Suprapubic skin (tissue), 4 donors: ENCODE data around the gene STARD13.

ENCODE experiments used
- POLR2A ChIP-seq, 2 donors: fragments of 450-650 bp; IDR thresholded peaks; one replicate each; pipeline ENCODE4 v1.6.1; 2017; ENCODE audit warnings: antibody characterized with exemption in 2 of 2, mild to moderate bottlenecking in 2 of 2, moderate library complexity in 2 of 2
- POLR2AphosphoS5 ChIP-seq, 3 donors: sonication (generic); formaldehyde crosslinking; IDR thresholded peaks; one replicate each; pipeline ENCODE4 v1.6.1; 2017; ENCODE audit warnings: antibody characterized with exemption in 3 of 3
- TF ChIP-seq, protein P1 (sequence below), 2 donors: fragments of 200-600 bp in 1 of 2; fragments of 450-650 bp in 1 of 2; sonication (generic) in 1 of 2; IDR thresholded peaks; one replicate each; pipeline ENCODE4 v1.5.1; 2016 to 2019; ENCODE audit warnings: antibody characterized with exemption in 2 of 2, mild to moderate bottlenecking in 1 of 2, moderate library complexity in 1 of 2

DNA sequence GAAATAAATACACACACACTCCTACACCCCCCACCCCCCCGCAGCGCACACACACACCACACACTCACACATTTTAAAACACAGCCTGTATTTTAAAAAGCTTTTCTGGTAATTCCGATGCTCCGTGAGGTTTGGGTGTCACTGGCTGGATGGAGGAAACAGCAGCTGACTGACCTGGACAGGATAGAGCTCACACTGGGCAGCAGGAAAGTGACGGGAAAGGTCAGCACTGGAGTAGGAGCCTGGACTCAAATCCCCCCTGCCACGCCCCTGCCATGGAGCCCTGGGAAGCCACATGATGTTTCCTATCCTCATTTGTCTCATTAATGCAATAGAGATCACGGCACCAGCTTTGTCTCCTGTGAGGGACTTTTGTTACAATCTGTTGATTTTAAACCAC is 49.3 kb upstream of the STARD13 start:
- TF ChIP-seq, protein P1, sequence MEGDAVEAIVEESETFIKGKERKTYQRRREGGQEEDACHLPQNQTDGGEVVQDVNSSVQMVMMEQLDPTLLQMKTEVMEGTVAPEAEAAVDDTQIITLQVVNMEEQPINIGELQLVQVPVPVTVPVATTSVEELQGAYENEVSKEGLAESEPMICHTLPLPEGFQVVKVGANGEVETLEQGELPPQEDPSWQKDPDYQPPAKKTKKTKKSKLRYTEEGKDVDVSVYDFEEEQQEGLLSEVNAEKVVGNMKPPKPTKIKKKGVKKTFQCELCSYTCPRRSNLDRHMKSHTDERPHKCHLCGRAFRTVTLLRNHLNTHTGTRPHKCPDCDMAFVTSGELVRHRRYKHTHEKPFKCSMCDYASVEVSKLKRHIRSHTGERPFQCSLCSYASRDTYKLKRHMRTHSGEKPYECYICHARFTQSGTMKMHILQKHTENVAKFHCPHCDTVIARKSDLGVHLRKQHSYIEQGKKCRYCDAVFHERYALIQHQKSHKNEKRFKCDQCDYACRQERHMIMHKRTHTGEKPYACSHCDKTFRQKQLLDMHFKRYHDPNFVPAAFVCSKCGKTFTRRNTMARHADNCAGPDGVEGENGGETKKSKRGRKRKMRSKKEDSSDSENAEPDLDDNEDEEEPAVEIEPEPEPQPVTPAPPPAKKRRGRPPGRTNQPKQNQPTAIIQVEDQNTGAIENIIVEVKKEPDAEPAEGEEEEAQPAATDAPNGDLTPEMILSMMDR (IDR thresholded peaks at IDR 0.05): no peak
- TF ChIP-seq POLR2AphosphoS5 (IDR thresholded peaks at IDR 0.05) (no peak), POLR2A (IDR thresholded peaks at IDR 0.05) (no peak)
